HG03280 (cell line): ENCODE results near the gene CHCHD10.

Experiments
- ATAC-seq: cut with Tn5 transposase; IDR thresholded peaks from one replicate; pipeline ENCODE4 v1.9.1; 2021; ENCODE audit warnings: mild to moderate bottlenecking, moderate library complexity; ENCODE audit not compliant: unreplicated experiment

The CHCHD10 gene

GRCh38 chr22:23787910-23788309, 20.1 kb upstream of the CHCHD10 start:
- no peak for ATAC-seq

- ATAC-seq: no peak
These were observed 19.8 kb upstream of the CHCHD10 start for GRCh38 chr22:23787600-23787896.

- ATAC-seq: peak; percentile 70
These were observed 19.2 kb upstream of the CHCHD10 start, which contains the start of gene SMARCB1 for GRCh38 chr22:23786752-23787599. Gene SMARCB1 (plus strand): TSS chr22:23786966. CDS start chr22:23787170, 204 bp downstream.

- no peak for ATAC-seq
These were observed 18.5 kb upstream of the CHCHD10 start for GRCh38 chr22:23786261-23786710.

GRCh38 chr22:23784215-23784732, 16.5 kb upstream of the CHCHD10 start:
- no peak for ATAC-seq

GRCh38 chr22:23783265-23784150, 15.7 kb upstream of the CHCHD10 start:
- ATAC-seq: no peak

- ATAC-seq: no peak
These were observed 14.9 kb upstream of the CHCHD10 start for GRCh38 chr22:23782703-23783102.

GRCh38 chr22:23782252-23782651, 14.5 kb upstream of the CHCHD10 start:
- no peak for ATAC-seq

GRCh38 chr22:23781511-23782183, 13.9 kb upstream of the CHCHD10 start:
- no peak for ATAC-seq

GRCh38 chr22:23781065-23781464, 13.3 kb upstream of the CHCHD10 start:
- ATAC-seq: no peak

- no peak for ATAC-seq
These were observed 12.5 kb upstream of the CHCHD10 start for GRCh38 chr22:23780146-23780748.

GRCh38 chr22:23779731-23780130, 12.0 kb upstream of the CHCHD10 start:
- ATAC-seq: no peak

GRCh38 chr22:23779083-23779482, 11.3 kb upstream of the CHCHD10 start:
- ATAC-seq: no peak

GRCh38 chr22:23778577-23778900, 10.8 kb upstream of the CHCHD10 start:
- no peak for ATAC-seq

- no peak for ATAC-seq
These were observed 10.2 kb upstream of the CHCHD10 start for GRCh38 chr22:23777776-23778576.

GRCh38 chr22:23775779-23776375, 8.1 kb upstream of the CHCHD10 start:
- ATAC-seq: no peak

- ATAC-seq: no peak
These were observed 7.2 kb upstream of the CHCHD10 start for GRCh38 chr22:23774922-23775436.

GRCh38 chr22:23774114-23774921, 6.5 kb upstream of the CHCHD10 start:
- ATAC-seq: no peak
